Hepatic stellate cell (primary cell): Measurements from ENCODE around the gene ADAM22.

Experiments
- DNase-seq: peaks from one replicate; pipeline ENCODE4 v3.0.0; 2011; ENCODE audit warnings: low spot score

Gene ADAM22

GRCh38 chr7:87961754-87962153, 27.7 kb downstream of the ADAM22 start:
- no peak for DNase-seq

GRCh38 chr7:87966271-87966670, 32.2 kb downstream of the ADAM22 start:
- DNase-seq = no peak

GRCh38 chr7:87968021-87968420, 34.0 kb downstream of the ADAM22 start:
- no peak for DNase-seq

- no peak for DNase-seq
These were observed 48.1 kb downstream of the ADAM22 start for GRCh38 chr7:87982116-87982515.

GRCh38 chr7:87984088-87984487, 50.0 kb downstream of the ADAM22 start:
- DNase-seq = no peak

- no peak for DNase-seq
These were observed 59.2 kb downstream of the ADAM22 start for GRCh38 chr7:87993269-87993668.

GRCh38 chr7:87999261-87999660, 65.2 kb downstream of the ADAM22 start:
- DNase-seq = no peak

GRCh38 chr7:88001744-88002530, 67.9 kb downstream of the ADAM22 start:
- DNase-seq = no peak

GRCh38 chr7:88002617-88003016, 68.6 kb downstream of the ADAM22 start:
- no peak for DNase-seq

GRCh38 chr7:88003581-88003980, 69.5 kb downstream of the ADAM22 start:
- no peak for DNase-seq

- no peak for DNase-seq
These were observed 71.1 kb downstream of the ADAM22 start for GRCh38 chr7:88005191-88005590.

GRCh38 chr7:88009651-88010050, 75.6 kb downstream of the ADAM22 start:
- DNase-seq = no peak

- no peak for DNase-seq
These were observed 78.0 kb downstream of the ADAM22 start for GRCh38 chr7:88012086-88012485.

GRCh38 chr7:88013981-88014380, 79.9 kb downstream of the ADAM22 start:
- DNase-seq = no peak

GRCh38 chr7:88014581-88014980, 80.5 kb downstream of the ADAM22 start:
- DNase-seq = no peak

- no peak for DNase-seq
These were observed 81.3 kb downstream of the ADAM22 start for GRCh38 chr7:88015309-88015708.

- DNase-seq = no peak
These were observed 84.5 kb downstream of the ADAM22 start for GRCh38 chr7:88018501-88018900.

- DNase-seq = no peak
These were observed 87.1 kb downstream of the ADAM22 start for GRCh38 chr7:88020953-88021665.

- DNase-seq = no peak
These were observed 93.7 kb downstream of the ADAM22 start for GRCh38 chr7:88027724-88028123.

GRCh38 chr7:88034083-88034695, 100.1 kb downstream of the ADAM22 start:
- no peak for DNase-seq

GRCh38 chr7:88037050-88037449, 103.0 kb downstream of the ADAM22 start:
- no peak for DNase-seq

- no peak for DNase-seq
These were observed 106.6 kb downstream of the ADAM22 start for GRCh38 chr7:88040694-88041093.

GRCh38 chr7:88041583-88041982, 107.5 kb downstream of the ADAM22 start:
- DNase-seq = no peak
